ENCODE measurements around the gene PTPRD. TPM values are rescaled to one million over a fixed set of nuclear protein-coding genes. Genes with fewer than 3 reads are reported as not detected.

The PTPRD gene
- total and polyA plus RNA-seq, 9 of the 15 experiments (the other 6 are each of a cell fraction or from before 2014, with no cell fraction given): 0.11 TPM; not detected in 8

GRCh38 chr9:8872802-8873201, 1740.0 kb downstream of the PTPRD start (continued):
- TF ChIP-seq CHD7 (IDR thresholded peaks at IDR 0.05; ENCODE audit: low read depth, low read length) (no peak), NR2F6 (CRISPR knock-in tag; IDR thresholded peaks at IDR 0.05) (no peak), ZNF696 (CRISPR knock-in tag; conservative IDR thresholded peaks at IDR 0.05) (no peak), ZNF134 (CRISPR knock-in tag; conservative IDR thresholded peaks at IDR 0.05) (no peak), SMARCE1 (IDR thresholded peaks at IDR 0.05) (no peak), NFYB (IDR thresholded peaks at IDR 0.05; ENCODE audit: extremely low read depth, insufficient read length) (no peak), ARID2 (IDR thresholded peaks at IDR 0.05) (no peak), HDAC2 (IDR thresholded peaks at IDR 0.05) (no peak), ZNF584 (CRISPR knock-in tag; IDR thresholded peaks at IDR 0.05; ENCODE audit: low read depth) (no peak)
